HepG2 (cell line): ENCODE measurements around the gene PPP1R1B. TPM values are rescaled to one million over a fixed set of nuclear protein-coding genes. Genes with fewer than 3 reads are reported as not detected.

Experiments
- ADNP ChIP-seq: sonication (generic); formaldehyde crosslinking; IDR thresholded peaks from 2 replicates; pipeline ENCODE4 v1.4.0; 2020; ENCODE audit warnings: missing genetic modification reagents
- ATF7 ChIP-seq, 2 experiments: fragments of 450-650 bp in 1 of 2; sonication (generic) in 1 of 2; formaldehyde crosslinking in 1 of 2; IDR thresholded peaks; 2 replicates each; pipeline versions ENCODE4 v1.4.0 to v1.6.1; 2016 to 2020; ENCODE audit warnings: antibody characterized with exemption in 1 of 2, mild to moderate bottlenecking in 1 of 2, missing genetic modification reagents in 1 of 2
- IRX3 ChIP-seq: sonication (generic); formaldehyde crosslinking; IDR thresholded peaks from 2 replicates; pipeline ENCODE4 v1.8.1; 2023; ENCODE audit warnings: mild to moderate bottlenecking, low read depth, missing genetic modification reagents, borderline replicate concordance
- KDM1A ChIP-seq: IDR thresholded peaks from 2 replicates; pipeline ENCODE4 v1.6.1; 2016; ENCODE audit warnings: missing compliant biosample characterization
- KDM5B ChIP-seq: sonication (generic); formaldehyde crosslinking; IDR thresholded peaks from 2 replicates; pipeline ENCODE4 v1.4.0; 2020; ENCODE audit warnings: missing genetic modification reagents, mild to moderate bottlenecking, borderline replicate concordance
- KDM6A ChIP-seq: IDR thresholded peaks from 2 replicates; pipeline ENCODE4 v1.6.1; 2016; ENCODE audit warnings: low read depth
- LCORL ChIP-seq, 2 experiments: fragments of 450-650 bp in 1 of 2; sonication (generic) in 1 of 2; formaldehyde crosslinking in 1 of 2; IDR thresholded peaks; 2 replicates each; pipeline versions ENCODE4 v1.5.0 to v1.6.1; 2017 to 2020; ENCODE audit warnings: antibody characterized with exemption in 1 of 2, missing genetic modification reagents in 1 of 2
- NFE2L2 ChIP-seq: fragments of 150-350 bp; IDR thresholded peaks from 2 replicates; pipeline ENCODE4 v1.6.1; 2014; ENCODE audit warnings: low read length
- NFKB2 ChIP-seq: sonication (generic); formaldehyde crosslinking; IDR thresholded peaks from 2 replicates; pipeline ENCODE4 v1.4.0; 2020; ENCODE audit warnings: missing genetic modification reagents, borderline replicate concordance
- SP5 ChIP-seq: IDR thresholded peaks from 2 replicates; pipeline ENCODE4 v1.6.1; 2016; ENCODE audit warnings: low read depth, borderline replicate concordance
- THAP11 ChIP-seq: IDR thresholded peaks from 2 replicates; pipeline ENCODE4 v1.6.1; 2016; ENCODE audit warnings: missing biosample characterization, missing genetic modification reagents
- ZBTB7A ChIP-seq: sonication (generic); formaldehyde crosslinking; IDR thresholded peaks from 2 replicates; pipeline ENCODE4 v1.8.0; 2022; ENCODE audit warnings: mild to moderate bottlenecking, missing genetic modification reagents
- ZKSCAN8 ChIP-seq: IDR thresholded peaks from 2 replicates; pipeline ENCODE4 v1.6.1; 2016; ENCODE audit warnings: borderline replicate concordance, missing genetic modification reagents, missing compliant biosample characterization
- ZMYM3 ChIP-seq: sonication (generic); formaldehyde crosslinking; IDR thresholded peaks from 2 replicates; pipeline ENCODE4 v1.5.1; 2020; ENCODE audit warnings: mild to moderate bottlenecking, missing genetic modification reagents
- ZNF574 ChIP-seq: sonication (generic); formaldehyde crosslinking; IDR thresholded peaks from 2 replicates; pipeline ENCODE4 v1.4.0; 2020; ENCODE audit warnings: missing genetic modification reagents
- ZNF597 ChIP-seq: sonication (generic); formaldehyde crosslinking; IDR thresholded peaks from 2 replicates; pipeline ENCODE4 v1.5.0; 2020; ENCODE audit warnings: missing genetic modification reagents
- polyA plus RNA-seq, 8 experiments: library from polyadenylated mRNA; depleted of rRNA in 3 of 8; stranded (reverse) in 7 of 8; unstranded in 1 of 8; fragments of >200 nt; fragmentation: Illumina TruSeq in 4 of 8; extraction: Trizol in 4 of 8; gene quantifications; 2 replicates each; pipeline versions ENCODE4 v1.2.1 to v1.2.3, GENCODE V29; 2011 to 2016; ENCODE audit warnings: low read depth in 4 of 8, missing spikeins in 1 of 8, mixed read lengths in 1 of 8; ENCODE audit not compliant: insufficient read depth in 1 of 8
- total RNA-seq, 5 experiments: library from RNA; depleted of rRNA; stranded (reverse); fragments of >200 nt; fragmentation: Illumina TruSeq; extraction: Trizol; gene quantifications; 2 replicates each; pipeline ENCODE4 v1.2.3, GENCODE V29; 2016; ENCODE audit warnings: low read depth in 1 of 5
- TF ChIP-seq, protein P1 (sequence below): sonication (generic); formaldehyde crosslinking; IDR thresholded peaks from 2 replicates; pipeline ENCODE4 v1.5.0; 2020; ENCODE audit warnings: missing genetic modification reagents
- TF ChIP-seq, protein P2 (sequence below): sonication (generic); formaldehyde crosslinking; IDR thresholded peaks from 2 replicates; pipeline ENCODE4 v1.9.0; 2021; ENCODE audit warnings: missing genetic modification reagents, borderline replicate concordance
- TF ChIP-seq, protein P3 (sequence below): sonication (generic); IDR thresholded peaks from 2 replicates; pipeline ENCODE4 v1.6.1; 2016; ENCODE audit warnings: low read depth, borderline replicate concordance

PPP1R1B gene
- total and polyA plus RNA-seq, 2 of the 13 experiments (the other 11 are each of a cell fraction or from before 2014, with no cell fraction given) = 0.08 TPM; not detected in 1

- TF ChIP-seq, protein P1, sequence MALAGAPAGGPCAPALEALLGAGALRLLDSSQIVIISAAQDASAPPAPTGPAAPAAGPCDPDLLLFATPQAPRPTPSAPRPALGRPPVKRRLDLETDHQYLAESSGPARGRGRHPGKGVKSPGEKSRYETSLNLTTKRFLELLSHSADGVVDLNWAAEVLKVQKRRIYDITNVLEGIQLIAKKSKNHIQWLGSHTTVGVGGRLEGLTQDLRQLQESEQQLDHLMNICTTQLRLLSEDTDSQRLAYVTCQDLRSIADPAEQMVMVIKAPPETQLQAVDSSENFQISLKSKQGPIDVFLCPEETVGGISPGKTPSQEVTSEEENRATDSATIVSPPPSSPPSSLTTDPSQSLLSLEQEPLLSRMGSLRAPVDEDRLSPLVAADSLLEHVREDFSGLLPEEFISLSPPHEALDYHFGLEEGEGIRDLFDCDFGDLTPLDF (CRISPR knock-in tag) = no peak
- TF ChIP-seq NFE2L2 (no peak), KDM5B (CRISPR knock-in tag) (0 out of 2 replicates have a peak, but pooled peaks have one; percentile 24), KDM6A (no peak), ZBTB7A (CRISPR knock-in tag) (peak; percentile 60; the same call in 1 of the 2 replicates), ATF7 (IDR thresholded peaks at IDR 0.05) (no peak), ATF7 (CRISPR knock-in tag; IDR thresholded peaks at IDR 0.05) (0 out of 2 replicates have a peak, but pooled peaks have one; percentile 47), SP5 (CRISPR knock-in tag) (0 out of 2 replicates have a peak, but pooled peaks have one; percentile 45), NFKB2 (CRISPR knock-in tag) (0 out of 2 replicates have a peak, but pooled peaks have one; percentile 11), THAP11 (CRISPR knock-in tag) (0 out of 2 replicates have a peak, but pooled peaks have one; percentile 25), KDM1A (CRISPR knock-in tag) (peak; percentile 86), ZKSCAN8 (CRISPR knock-in tag) (0 out of 2 replicates have a peak, but pooled peaks have one; percentile 26), ZMYM3 (CRISPR knock-in tag) (peak; percentile 92), ADNP (CRISPR knock-in tag) (peak; percentile 61; the same call in 1 of the 2 replicates), LCORL (IDR thresholded peaks at IDR 0.05) (no peak), LCORL (CRISPR knock-in tag; IDR thresholded peaks at IDR 0.05) (peak; percentile 81; the same call in 1 of the 2 replicates), ZNF597 (CRISPR knock-in tag) (no peak), ZNF574 (peak; percentile 54), IRX3 (CRISPR knock-in tag) (peak; percentile 3; the same call in 1 of the 2 replicates)
- TF ChIP-seq, protein P2, sequence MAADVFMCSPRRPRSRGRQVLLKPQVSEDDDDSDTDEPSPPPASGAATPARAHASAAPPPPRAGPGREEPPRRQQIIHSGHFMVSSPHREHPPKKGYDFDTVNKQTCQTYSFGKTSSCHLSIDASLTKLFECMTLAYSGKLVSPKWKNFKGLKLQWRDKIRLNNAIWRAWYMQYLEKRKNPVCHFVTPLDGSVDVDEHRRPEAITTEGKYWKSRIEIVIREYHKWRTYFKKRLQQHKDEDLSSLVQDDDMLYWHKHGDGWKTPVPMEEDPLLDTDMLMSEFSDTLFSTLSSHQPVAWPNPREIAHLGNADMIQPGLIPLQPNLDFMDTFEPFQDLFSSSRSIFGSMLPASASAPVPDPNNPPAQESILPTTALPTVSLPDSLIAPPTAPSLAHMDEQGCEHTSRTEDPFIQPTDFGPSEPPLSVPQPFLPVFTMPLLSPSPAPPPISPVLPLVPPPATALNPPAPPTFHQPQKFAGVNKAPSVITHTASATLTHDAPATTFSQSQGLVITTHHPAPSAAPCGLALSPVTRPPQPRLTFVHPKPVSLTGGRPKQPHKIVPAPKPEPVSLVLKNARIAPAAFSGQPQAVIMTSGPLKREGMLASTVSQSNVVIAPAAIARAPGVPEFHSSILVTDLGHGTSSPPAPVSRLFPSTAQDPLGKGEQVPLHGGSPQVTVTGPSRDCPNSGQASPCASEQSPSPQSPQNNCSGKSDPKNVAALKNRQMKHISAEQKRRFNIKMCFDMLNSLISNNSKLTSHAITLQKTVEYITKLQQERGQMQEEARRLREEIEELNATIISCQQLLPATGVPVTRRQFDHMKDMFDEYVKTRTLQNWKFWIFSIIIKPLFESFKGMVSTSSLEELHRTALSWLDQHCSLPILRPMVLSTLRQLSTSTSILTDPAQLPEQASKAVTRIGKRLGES = no peak
- TF ChIP-seq, protein P3, sequence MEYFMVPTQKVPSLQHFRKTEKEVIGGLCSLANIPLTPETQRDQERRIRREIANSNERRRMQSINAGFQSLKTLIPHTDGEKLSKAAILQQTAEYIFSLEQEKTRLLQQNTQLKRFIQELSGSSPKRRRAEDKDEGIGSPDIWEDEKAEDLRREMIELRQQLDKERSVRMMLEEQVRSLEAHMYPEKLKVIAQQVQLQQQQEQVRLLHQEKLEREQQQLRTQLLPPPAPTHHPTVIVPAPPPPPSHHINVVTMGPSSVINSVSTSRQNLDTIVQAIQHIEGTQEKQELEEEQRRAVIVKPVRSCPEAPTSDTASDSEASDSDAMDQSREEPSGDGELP = peak; percentile 93; the same call in 1 of the 2 replicates
Measured at GRCh38 chr17:39653662-39654331, 27.0 kb downstream of the PPP1R1B start (continued).
